Breast epithelium (tissue), 4 donors: Measurements from ENCODE around the gene ADORA1. TPM values are rescaled to one million over a fixed set of nuclear protein-coding genes. Genes with fewer than 3 reads are reported as not detected.

ENCODE experiments used
- DNase-seq, 2 donors: peaks; one replicate each; pipeline ENCODE4 v3.0.0-alpha.2; 2019; ENCODE audit warnings: low spot score in 2 of 2
- H3K27ac ChIP-seq, 2 donors: fragments of 200-600 bp; sonication (generic) in 1 of 2; one replicate each; pipeline ENCODE4 v1.5.1; 2016 to 2019; ENCODE audit warnings: mild to moderate bottlenecking in 1 of 2
- H3K27me3 ChIP-seq, 2 donors: fragments of 200-600 bp; sonication (generic) in 1 of 2; one replicate each; pipeline versions ENCODE4 v1.5.1 to v1.6.0; 2017 to 2019; ENCODE audit warnings: control low read depth in 1 of 2, mild to moderate bottlenecking in 1 of 2
- H3K36me3 ChIP-seq: fragments of 200-600 bp; one replicate; pipeline ENCODE4 v1.5.1; 2019
- H3K4me1 ChIP-seq, 2 donors: fragments of 200-600 bp; sonication (generic); one replicate each; pipeline ENCODE4 v1.5.1; 2016 to 2019; ENCODE audit warnings: control low read depth in 1 of 2
- H3K4me3 ChIP-seq, 3 donors: fragments of 200-600 bp; sonication (generic); 1 replicate in 2 of 3; 2 replicates in 1 of 3; pipeline ENCODE4 v1.5.1; 2016 to 2019; ENCODE audit warnings: mild to moderate bottlenecking in 3 of 3, moderate library complexity in 2 of 3
- H3K9me3 ChIP-seq, 2 donors: fragments of 200-600 bp; sonication (generic) in 1 of 2; one replicate each; pipeline ENCODE4 v1.5.1; 2016 to 2019; ENCODE audit warnings: control low read depth in 1 of 2
- POLR2A ChIP-seq: fragments of 450-650 bp; IDR thresholded peaks from one replicate; pipeline ENCODE4 v1.6.1; 2016; ENCODE audit warnings: antibody characterized with exemption, mild to moderate bottlenecking, moderate library complexity
- POLR2AphosphoS5 ChIP-seq, 3 donors: sonication (generic); formaldehyde crosslinking; IDR thresholded peaks; one replicate each; pipeline ENCODE4 v1.6.1; 2017; ENCODE audit warnings: antibody characterized with exemption in 3 of 3
- intact Hi-C: fragments of 100-400 bp; cut with DNase I; formaldehyde crosslinking; loops from one replicate; pipeline ENCODE4 v1.15.1; 2023; ENCODE audit warnings: low total_unique reads
- total RNA-seq, 3 donors: library from RNA; depleted of rRNA; stranded (reverse); fragments of >200 nt; gene quantifications; one replicate each; pipeline ENCODE4 v1.1.0, GENCODE V29; 2016
- TF ChIP-seq, protein P1 (sequence below), 3 donors: fragments of 450-650 bp; IDR thresholded peaks; one replicate each; pipeline ENCODE4 v1.5.1; 2016 to 2017; ENCODE audit warnings: antibody characterized with exemption in 3 of 3, mild to moderate bottlenecking in 3 of 3, moderate library complexity in 3 of 3

ADORA1 gene
- total RNA-seq, 3 donors from 2014 or later, result 0.64 to 14.5 (median 5.2) TPM

DNA sequence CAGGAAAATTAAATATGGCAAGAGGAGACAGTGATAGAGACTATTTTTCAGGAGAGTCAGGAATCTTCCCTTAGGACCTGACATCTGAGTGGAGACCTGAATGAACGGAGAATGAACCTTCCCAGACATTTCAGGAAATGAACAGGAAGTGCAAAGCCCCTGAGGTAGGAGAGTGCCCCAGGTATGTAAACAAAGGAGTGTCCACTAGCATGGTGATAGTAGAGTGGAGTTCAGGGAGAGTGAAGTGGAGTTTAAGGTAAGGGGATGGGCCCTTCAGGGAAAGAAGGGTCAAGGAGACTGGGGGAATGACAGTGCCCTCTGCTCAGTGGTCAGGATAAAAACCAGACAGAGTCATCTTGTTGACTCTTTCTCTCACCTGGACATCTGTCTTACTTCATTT is 28.8 kb downstream of the ADORA1 start:
- Histone ChIP-seq H3K9me3 (no peaks in the 10 kb centered on the region), H3K27me3 (no peaks in the 10 kb centered on the region), H3K4me1 (peaks cover 0 to 8% of the 10 kb centered on the region in 2 donors), H3K4me3 (no peak overlapping the region), H3K27ac (peak overlapping the region; percentile 17 to 92), H3K36me3 (no peaks in the 10 kb centered on the region)
- DNase-seq, result no peak
- intact Hi-C loops, result no loop called here
- TF ChIP-seq, protein P1, sequence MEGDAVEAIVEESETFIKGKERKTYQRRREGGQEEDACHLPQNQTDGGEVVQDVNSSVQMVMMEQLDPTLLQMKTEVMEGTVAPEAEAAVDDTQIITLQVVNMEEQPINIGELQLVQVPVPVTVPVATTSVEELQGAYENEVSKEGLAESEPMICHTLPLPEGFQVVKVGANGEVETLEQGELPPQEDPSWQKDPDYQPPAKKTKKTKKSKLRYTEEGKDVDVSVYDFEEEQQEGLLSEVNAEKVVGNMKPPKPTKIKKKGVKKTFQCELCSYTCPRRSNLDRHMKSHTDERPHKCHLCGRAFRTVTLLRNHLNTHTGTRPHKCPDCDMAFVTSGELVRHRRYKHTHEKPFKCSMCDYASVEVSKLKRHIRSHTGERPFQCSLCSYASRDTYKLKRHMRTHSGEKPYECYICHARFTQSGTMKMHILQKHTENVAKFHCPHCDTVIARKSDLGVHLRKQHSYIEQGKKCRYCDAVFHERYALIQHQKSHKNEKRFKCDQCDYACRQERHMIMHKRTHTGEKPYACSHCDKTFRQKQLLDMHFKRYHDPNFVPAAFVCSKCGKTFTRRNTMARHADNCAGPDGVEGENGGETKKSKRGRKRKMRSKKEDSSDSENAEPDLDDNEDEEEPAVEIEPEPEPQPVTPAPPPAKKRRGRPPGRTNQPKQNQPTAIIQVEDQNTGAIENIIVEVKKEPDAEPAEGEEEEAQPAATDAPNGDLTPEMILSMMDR (IDR thresholded peaks at IDR 0.05), result no peak
- TF ChIP-seq POLR2AphosphoS5 (IDR thresholded peaks at IDR 0.05) (no peak), POLR2A (no peak)

DNA sequence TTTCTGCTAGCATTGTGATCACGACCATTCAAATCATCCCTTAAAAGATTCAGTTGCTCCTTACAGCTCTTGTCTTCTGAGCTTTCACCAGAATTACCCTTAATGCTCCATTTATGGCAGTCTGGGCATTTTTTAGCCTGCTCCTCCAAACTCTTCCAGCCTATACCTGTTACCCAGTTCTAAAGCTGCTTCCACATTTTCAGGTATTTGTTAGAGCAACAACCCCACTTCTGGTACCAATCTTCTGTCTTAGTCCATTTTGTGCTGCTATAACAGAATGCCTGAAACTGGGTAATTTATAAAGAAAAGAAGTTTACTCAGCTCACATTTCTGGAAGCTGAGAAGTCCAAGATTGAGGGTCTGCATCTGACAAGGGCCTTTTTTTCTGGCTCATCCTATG is 30.9 kb downstream of the ADORA1 start:
- Histone ChIP-seq H3K36me3 (no peaks in the 10 kb centered on the region), H3K27ac (no peak overlapping the region), H3K9me3 (no peaks in the 10 kb centered on the region), H3K27me3 (no peaks in the 10 kb centered on the region), H3K4me1 (peaks cover 0 to 6% of the 10 kb centered on the region in 2 donors), H3K4me3 (no peak overlapping the region)
- DNase-seq, result no peak
- TF ChIP-seq POLR2AphosphoS5 (IDR thresholded peaks at IDR 0.05) (no peak), POLR2A (no peak)
- TF ChIP-seq, protein P1 (IDR thresholded peaks at IDR 0.05), result no peak
- intact Hi-C loops, result no loop called here

DNA sequence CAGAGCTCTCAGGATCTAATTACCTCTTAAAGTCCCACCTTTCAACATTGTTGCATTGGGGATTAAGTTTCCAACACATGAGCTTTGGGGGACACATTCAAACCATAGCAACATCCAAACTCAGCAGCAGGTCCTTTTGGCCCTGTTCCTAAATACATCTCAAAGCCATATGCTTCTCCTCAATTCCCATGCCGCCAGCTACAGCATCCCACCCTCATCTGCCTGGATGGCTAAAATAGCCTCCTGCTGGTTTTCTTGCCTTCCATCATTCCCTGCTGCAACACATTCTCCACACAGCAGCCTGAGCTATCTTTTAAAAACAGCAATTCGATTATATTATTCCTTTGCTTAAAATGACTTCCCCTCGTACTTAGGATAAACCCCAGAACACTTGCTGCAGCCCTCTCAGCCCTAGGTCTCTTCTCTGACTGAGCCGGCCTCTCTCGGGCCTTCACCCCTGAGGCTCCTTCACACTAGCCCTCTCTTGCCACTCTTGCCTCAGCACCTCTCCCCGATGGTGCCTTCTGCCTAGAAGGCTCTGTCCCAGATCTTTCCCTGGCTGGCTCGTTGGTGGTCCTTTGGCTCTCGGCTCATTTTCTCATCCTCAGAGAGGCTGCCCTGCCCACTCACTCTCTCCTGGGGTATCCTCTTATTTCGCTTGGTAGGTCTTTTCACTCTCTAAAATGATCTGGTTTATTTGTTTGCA is 31.6 kb downstream of the ADORA1 start:
- H3K27ac ChIP-seq, result no peak overlapping the region
- H3K4me1 ChIP-seq, result no peaks in the 10 kb centered on the region
- H3K36me3 ChIP-seq, result no peaks in the 10 kb centered on the region
- no peak for DNase-seq
- no peaks in the 10 kb centered on the region for H3K27me3 ChIP-seq
- H3K9me3 ChIP-seq, result no peaks in the 10 kb centered on the region
- H3K4me3 ChIP-seq, result no peak overlapping the region
- intact Hi-C loops, result no loop called here
- TF ChIP-seq POLR2A, result no peak
- TF ChIP-seq POLR2AphosphoS5 (IDR thresholded peaks at IDR 0.05), result no peak
- TF ChIP-seq, protein P1 (IDR thresholded peaks at IDR 0.05), result no peak

DNA sequence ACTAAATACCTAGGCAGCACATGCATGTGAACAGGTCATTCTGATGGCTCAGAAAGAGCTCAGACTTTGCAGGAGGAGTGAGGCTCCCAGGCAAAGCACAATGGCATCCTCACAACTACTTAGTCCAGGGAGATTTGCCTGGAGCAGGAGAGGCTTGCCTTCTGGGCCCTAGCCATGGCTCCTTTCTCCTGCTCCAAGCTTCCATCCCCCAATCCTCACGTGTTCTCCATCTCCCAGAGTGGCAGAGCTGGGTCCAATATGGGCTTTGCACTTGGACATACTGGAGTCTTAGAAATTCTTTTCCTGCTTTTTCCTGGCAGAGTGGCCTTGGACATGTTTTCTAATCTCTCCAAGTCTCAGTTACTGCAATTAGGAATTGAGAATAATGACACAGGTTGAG is 32.3 kb downstream of the ADORA1 start:
- no peaks in the 10 kb centered on the region for H3K9me3 ChIP-seq
- no peak for DNase-seq
- H3K4me1 ChIP-seq, result no peaks in the 10 kb centered on the region
- no peak overlapping the region for H3K27ac ChIP-seq
- intact Hi-C loops, result no loop called here
- H3K27me3 ChIP-seq, result no peaks in the 10 kb centered on the region
- no peak for TF ChIP-seq POLR2A
- H3K4me3 ChIP-seq, result no peak overlapping the region
- no peaks in the 10 kb centered on the region for H3K36me3 ChIP-seq

DNA sequence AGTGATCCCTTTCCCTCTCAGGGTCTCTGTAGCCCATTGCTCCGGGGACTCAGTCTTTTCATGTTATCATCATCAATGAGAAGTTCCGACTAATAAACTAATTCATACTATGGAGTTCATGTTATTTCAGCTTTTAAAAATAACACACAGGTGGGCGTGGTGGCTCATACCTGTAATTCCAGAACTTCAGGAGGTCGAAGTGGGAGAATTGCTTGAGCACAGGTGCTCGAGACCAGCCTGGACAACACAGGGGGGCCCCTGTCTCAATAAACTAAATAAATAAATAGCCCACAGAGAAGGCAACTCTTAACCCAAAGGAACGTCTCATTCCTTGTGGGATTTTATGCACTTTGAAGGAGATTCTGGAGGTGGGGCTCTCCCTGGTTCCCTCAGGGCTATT is 33.6 kb downstream of the ADORA1 start:
- no peaks in the 10 kb centered on the region for H3K9me3 ChIP-seq
- no peaks in the 10 kb centered on the region for H3K27me3 ChIP-seq
- H3K36me3 ChIP-seq, result no peaks in the 10 kb centered on the region
- no peaks in the 10 kb centered on the region for H3K4me1 ChIP-seq
- TF ChIP-seq, protein P1 (IDR thresholded peaks at IDR 0.05), result no peak
- TF ChIP-seq POLR2A (no peak), POLR2AphosphoS5 (IDR thresholded peaks at IDR 0.05) (no peak)
- intact Hi-C loops, result no loop called here
- DNase-seq, result no peak
- no peak overlapping the region for H3K4me3 ChIP-seq
- H3K27ac ChIP-seq, result no peak overlapping the region

DNA sequence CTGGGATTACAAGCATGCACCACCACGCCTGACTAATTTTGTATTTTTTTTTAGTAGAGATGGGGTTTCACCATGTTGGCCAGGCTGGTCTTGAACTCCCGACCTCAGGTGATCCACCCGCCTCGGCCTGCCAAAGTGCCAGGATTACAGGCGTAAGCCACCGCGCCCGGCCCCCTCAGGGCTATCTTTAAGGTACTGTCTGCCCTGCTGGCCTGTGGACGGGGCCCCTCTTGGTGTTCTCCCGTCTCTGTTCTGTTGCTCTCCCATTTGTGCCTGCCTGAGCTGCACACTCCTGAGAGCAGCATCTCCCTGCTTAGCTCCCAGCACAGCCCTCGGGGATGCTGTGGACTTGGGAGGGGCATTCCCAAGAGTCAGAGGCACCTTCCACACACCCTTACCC is 34.2 kb downstream of the ADORA1 start:
- intact Hi-C loops, result no loop called here
- Histone ChIP-seq H3K4me1 (no peaks in the 10 kb centered on the region), H3K27me3 (no peaks in the 10 kb centered on the region), H3K9me3 (no peaks in the 10 kb centered on the region), H3K36me3 (no peaks in the 10 kb centered on the region), H3K4me3 (no peak overlapping the region), H3K27ac (no peak overlapping the region)
- no peak for DNase-seq
- TF ChIP-seq, protein P1 (IDR thresholded peaks at IDR 0.05), result no peak
- TF ChIP-seq POLR2AphosphoS5 (IDR thresholded peaks at IDR 0.05), result no peak
- no peak for TF ChIP-seq POLR2A
